Sigmoid colon (tissue), 4 donors: Measurements from ENCODE around the gene POLK.
"Not testable (repeated sequence)": the region's sequence is repeated elsewhere in the genome, so short reads cannot be mapped to it uniquely, and the experiment has no call there.

Source experiments
- CTCF ChIP-seq, 4 experiments: fragments of 450-650 bp in 3 of 4; fragments of 200-600 bp in 1 of 4; IDR thresholded peaks; one replicate each; pipeline ENCODE4 v1.5.1; 2016 to 2019; ENCODE audit warnings: antibody characterized with exemption in 4 of 4, mild to moderate bottlenecking in 3 of 4, moderate library complexity in 2 of 4
- EP300 ChIP-seq, 4 donors: sonication (generic); formaldehyde crosslinking; IDR thresholded peaks; one replicate each; pipeline ENCODE4 v1.6.1; 2017; ENCODE audit warnings: antibody characterized with exemption in 4 of 4
- POLR2A ChIP-seq, 2 donors: fragments of 450-650 bp; IDR thresholded peaks; one replicate each; pipeline ENCODE4 v1.6.1; 2016; ENCODE audit warnings: antibody characterized with exemption in 2 of 2, mild to moderate bottlenecking in 2 of 2, moderate library complexity in 2 of 2

GRCh38 chr5:75489847-75490246 lies 21.8 kb upstream of the POLK start:
- not testable (repeated sequence) for TF ChIP-seq POLR2A, CTCF, EP300 (IDR thresholded peaks at IDR 0.05)
